ENCODE measurements around the gene PROSER3.

PROSER3 gene

GRCh38 chr19:35756377-35757230, 1.4 kb upstream of the PROSER3 start, which contains the start of gene HSPB6:
Gene HSPB6, minus strand, starts transcription at chr19:35757029. Its CDS starts 21 bp downstream, at chr19:35757008.
- Histone ChIP-seq H3K27ac (peak within 1 kb of the TSS; percentile 96), H3K9ac (no peak within 1 kb of the TSS), H3K36me3 (ENCODE audit: control insufficient read depth, insufficient read depth, low read length) (no peaks in the 10 kb centered on the region), H3K27me3 (ENCODE audit: control insufficient read depth, insufficient read depth, low read length) (no peaks in the 10 kb centered on the region), H3K79me2 (peaks cover 12% of the 10 kb centered on the region), H3K9me3 (ENCODE audit: control insufficient read depth, low read length) (no peaks in the 10 kb centered on the region), H3K4me3 (ENCODE audit: low read depth, low read length) (peak within 1 kb of the TSS; percentile 98), H3K4me1 (peaks cover 10% of the 10 kb centered on the region), H2AFZ (peak within 1 kb of the TSS; percentile 98), H3K4me2 (ENCODE audit: low read length) (peak within 1 kb of the TSS; percentile 70)
- TF ChIP-seq, protein P1, sequence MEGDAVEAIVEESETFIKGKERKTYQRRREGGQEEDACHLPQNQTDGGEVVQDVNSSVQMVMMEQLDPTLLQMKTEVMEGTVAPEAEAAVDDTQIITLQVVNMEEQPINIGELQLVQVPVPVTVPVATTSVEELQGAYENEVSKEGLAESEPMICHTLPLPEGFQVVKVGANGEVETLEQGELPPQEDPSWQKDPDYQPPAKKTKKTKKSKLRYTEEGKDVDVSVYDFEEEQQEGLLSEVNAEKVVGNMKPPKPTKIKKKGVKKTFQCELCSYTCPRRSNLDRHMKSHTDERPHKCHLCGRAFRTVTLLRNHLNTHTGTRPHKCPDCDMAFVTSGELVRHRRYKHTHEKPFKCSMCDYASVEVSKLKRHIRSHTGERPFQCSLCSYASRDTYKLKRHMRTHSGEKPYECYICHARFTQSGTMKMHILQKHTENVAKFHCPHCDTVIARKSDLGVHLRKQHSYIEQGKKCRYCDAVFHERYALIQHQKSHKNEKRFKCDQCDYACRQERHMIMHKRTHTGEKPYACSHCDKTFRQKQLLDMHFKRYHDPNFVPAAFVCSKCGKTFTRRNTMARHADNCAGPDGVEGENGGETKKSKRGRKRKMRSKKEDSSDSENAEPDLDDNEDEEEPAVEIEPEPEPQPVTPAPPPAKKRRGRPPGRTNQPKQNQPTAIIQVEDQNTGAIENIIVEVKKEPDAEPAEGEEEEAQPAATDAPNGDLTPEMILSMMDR (IDR thresholded peaks at IDR 0.05): no peak

DNA sequence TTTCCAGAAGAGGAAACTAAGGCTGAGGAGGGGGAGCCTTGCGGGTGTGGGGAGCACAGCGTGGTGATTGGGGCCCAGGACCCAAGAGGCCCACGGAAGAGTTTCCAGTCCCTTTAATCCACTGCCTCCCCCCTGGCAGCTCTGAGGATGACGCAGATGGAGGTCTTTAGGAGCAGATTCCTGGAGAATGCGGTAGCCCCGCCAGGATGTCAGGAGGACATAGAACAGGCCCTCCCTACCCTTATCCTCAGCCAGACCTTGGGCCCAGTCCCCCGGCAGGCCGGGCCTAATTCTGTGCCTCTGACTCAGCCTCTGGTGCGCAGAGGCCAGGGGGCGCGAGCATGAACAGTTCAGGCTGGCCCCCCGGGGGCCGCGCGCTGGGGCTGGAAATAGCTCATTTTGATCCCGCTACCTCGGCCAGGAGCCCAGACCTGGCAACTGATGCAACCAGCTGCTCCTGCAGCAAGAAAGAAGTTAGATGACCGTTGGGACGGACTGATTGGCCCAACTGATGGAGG, 686 bp upstream of the PROSER3 start:
- Histone ChIP-seq H3K9me3 (ENCODE audit: control insufficient read depth, low read length) (no peaks in the 10 kb centered on the region), H3K27ac (peak overlapping the region; percentile 11), H3K9ac (no peak overlapping the region), H2AFZ (peak overlapping the region; percentile 98), H3K79me2 (peaks cover 12% of the 10 kb centered on the region), H3K27me3 (ENCODE audit: control insufficient read depth, insufficient read depth, low read length) (no peaks in the 10 kb centered on the region), H3K4me1 (peaks cover 10% of the 10 kb centered on the region), H3K36me3 (ENCODE audit: control insufficient read depth, insufficient read depth, low read length) (no peaks in the 10 kb centered on the region), H3K4me2 (ENCODE audit: low read length) (peak overlapping the region; percentile 70), H3K4me3 (ENCODE audit: low read depth, low read length) (peak overlapping the region; percentile 98)
- TF ChIP-seq, protein P1 (IDR thresholded peaks at IDR 0.05): no peak

GRCh38 chr19:35759697-35760096, 1.7 kb downstream of the PROSER3 start:
- H3K9ac ChIP-seq: no peak overlapping the region
- H3K36me3 ChIP-seq (ENCODE audit: control insufficient read depth, insufficient read depth, low read length): no peaks in the 10 kb centered on the region
- H2AFZ ChIP-seq: no peak overlapping the region
- H3K27me3 ChIP-seq (ENCODE audit: control insufficient read depth, insufficient read depth, low read length): no peaks in the 10 kb centered on the region
- H3K27ac ChIP-seq: no peak overlapping the region
- H3K9me3 ChIP-seq (ENCODE audit: control insufficient read depth, low read length): no peaks in the 10 kb centered on the region
- peaks cover 12% of the 10 kb centered on the region for H3K79me2 ChIP-seq
- no peak overlapping the region for H3K4me2 ChIP-seq (ENCODE audit: low read length)
- peaks cover 10% of the 10 kb centered on the region for H3K4me1 ChIP-seq
- H3K4me3 ChIP-seq (ENCODE audit: low read depth, low read length): no peak overlapping the region
- TF ChIP-seq, protein P1 (IDR thresholded peaks at IDR 0.05): no peak

DNA sequence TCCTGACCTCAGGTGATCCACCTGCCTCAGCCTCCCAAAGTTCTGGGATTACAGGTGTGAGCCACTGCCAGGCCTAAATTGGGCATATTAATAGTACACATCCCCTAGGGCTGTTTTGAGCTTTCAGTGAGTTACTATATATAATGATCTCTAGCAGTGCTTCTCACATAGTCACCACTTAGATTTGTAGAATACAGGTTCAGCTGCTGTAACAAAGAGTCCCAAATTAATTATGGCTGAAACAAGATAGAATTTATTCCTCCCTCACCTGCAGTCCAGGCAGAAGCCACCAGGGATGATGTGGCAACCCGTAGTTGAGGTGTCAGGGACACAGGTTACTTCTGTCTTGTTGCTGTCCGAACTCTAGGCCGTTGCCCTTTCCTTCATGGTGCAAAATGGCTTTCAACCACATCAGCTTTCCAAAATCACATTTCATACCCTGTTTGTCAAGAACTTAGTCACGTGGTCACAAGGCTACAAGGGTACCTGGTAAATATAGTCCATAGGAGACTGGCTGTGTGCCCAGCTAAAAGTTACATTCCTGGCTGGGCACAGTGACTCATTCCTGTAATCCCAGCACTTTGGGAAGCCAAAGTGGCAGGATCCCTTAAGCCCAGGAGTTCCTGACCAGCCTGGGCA, 2.9 kb downstream of the PROSER3 start:
- no peak overlapping the region for H3K4me2 ChIP-seq (ENCODE audit: low read length)
- peaks cover 12% of the 10 kb centered on the region for H3K79me2 ChIP-seq
- H2AFZ ChIP-seq: no peak overlapping the region
- H3K4me3 ChIP-seq (ENCODE audit: low read depth, low read length): no peak overlapping the region
- H3K9me3 ChIP-seq (ENCODE audit: control insufficient read depth, low read length): no peaks in the 10 kb centered on the region
- H3K4me1 ChIP-seq: peaks cover 10% of the 10 kb centered on the region
- H3K27ac ChIP-seq: no peak overlapping the region
- TF ChIP-seq, protein P1 (IDR thresholded peaks at IDR 0.05): no peak
- no peak overlapping the region for H3K9ac ChIP-seq
- H3K27me3 ChIP-seq (ENCODE audit: control insufficient read depth, insufficient read depth, low read length): no peaks in the 10 kb centered on the region
- no peaks in the 10 kb centered on the region for H3K36me3 ChIP-seq (ENCODE audit: control insufficient read depth, insufficient read depth, low read length)
